G401.6 (cell line): ENCODE measurements around the gene MEA1.

ENCODE experiments used
- FAIRE-seq: peaks from 2 replicates; lab custom pipeline; 2012; peaks lifted over from hg19 to GRCh38; lab: Jason Lieb, UNC

MEA1 gene

GRCh38 chr6:43038727-43039126 is 25.0 kb upstream of the MEA1 start:
- no peak for FAIRE-seq

- FAIRE-seq = no peak
Measured at GRCh38 chr6:43037706-43038105, 24.0 kb upstream of the MEA1 start.

GRCh38 chr6:43037197-43037596 is 23.5 kb upstream of the MEA1 start:
- FAIRE-seq = no peak

GRCh38 chr6:43036712-43037111 is 23.0 kb upstream of the MEA1 start:
- FAIRE-seq = no peak

GRCh38 chr6:43035495-43036194 is 21.9 kb upstream of the MEA1 start:
- no peak for FAIRE-seq

GRCh38 chr6:43034190-43034525 is 20.4 kb upstream of the MEA1 start:
- FAIRE-seq = no peak

- no peak for FAIRE-seq
Measured at GRCh38 chr6:43033496-43034189, 19.9 kb upstream of the MEA1 start.

- no peak for FAIRE-seq
Measured at GRCh38 chr6:43032326-43032725, 18.6 kb upstream of the MEA1 start.

GRCh38 chr6:43029120-43029519 is 15.4 kb upstream of the MEA1 start:
- no peak for FAIRE-seq

- no peak for FAIRE-seq
Measured at GRCh38 chr6:43026365-43026764, 12.6 kb upstream of the MEA1 start.

- FAIRE-seq = no peak
Measured at GRCh38 chr6:43024436-43024835, 10.7 kb upstream of the MEA1 start.

GRCh38 chr6:43021270-43022047 is 7.7 kb upstream of the MEA1 start, which contains the start of gene RRP36:
RRP36 (plus strand) TSS chr6:43021623; CDS start chr6:43021655, 32 bp downstream.
- FAIRE-seq = no peak

GRCh38 chr6:43020847-43021246 is 7.1 kb upstream of the MEA1 start:
- FAIRE-seq = no peak

GRCh38 chr6:43020052-43020705 is 6.4 kb upstream of the MEA1 start:
- FAIRE-seq = no peak

- FAIRE-seq = no peak
Measured at GRCh38 chr6:43019152-43019551, 5.4 kb upstream of the MEA1 start.

- no peak for FAIRE-seq
Measured at GRCh38 chr6:43016943-43017334, 3.2 kb upstream of the MEA1 start.

GRCh38 chr6:43016176-43016942 is 2.6 kb upstream of the MEA1 start:
- no peak for FAIRE-seq

- no peak for FAIRE-seq
Measured at GRCh38 chr6:43014434-43014909, 726 bp upstream of the MEA1 start.

- FAIRE-seq = no peak
Measured at GRCh38 chr6:43013097-43013842, 476 bp downstream of the MEA1 start.

- no peak for FAIRE-seq
Measured at GRCh38 chr6:43012364-43012763, 1.4 kb downstream of the MEA1 start.

- FAIRE-seq = no peak
Measured at GRCh38 chr6:43011207-43011606, 2.5 kb downstream of the MEA1 start.
